Measurements from ENCODE around the gene ARHGEF1. TPM values are rescaled to one million over a fixed set of nuclear protein-coding genes. Genes with fewer than 3 reads are reported as not detected.
A peak's percentile ranks its signal among the peaks of the same experiment; 100 is the strongest.
"Not testable (repeated sequence)": the region's sequence is repeated elsewhere in the genome, so short reads cannot be mapped to it uniquely, and the experiment has no call there.

The ARHGEF1 gene
- total RNA-seq, 1 donor from 2014 or later, result 114 TPM

- TF ChIP-seq POLR2AphosphoS5 (IDR thresholded peaks at IDR 0.05; ENCODE audit: insufficient read depth in 1 of 2, low read depth in 1 of 2), result peak in 1 of 2 donors; percentile 52
- no peak for TF ChIP-seq CTCF (IDR thresholded peaks at IDR 0.05)
- no peak for TF ChIP-seq POLR2A (IDR thresholded peaks at IDR 0.05)
- DNase-seq (ENCODE audit: extremely low spot score in 2 of 2), result no peak
- no peak overlapping the region for H3K4me3 ChIP-seq
- H3K4me1 ChIP-seq, result peaks cover 20% of the 10 kb centered on the region
- no peaks in the 10 kb centered on the region for H3K27me3 ChIP-seq
- intact Hi-C loops (cut with DNase I), result loop anchor here (5.0 kb wide), 1 partner anchor 1069 kb away; no protein-coding TSS in a partner anchor
- H3K27ac ChIP-seq, result no peak overlapping the region
- peaks cover 3 to 42% of the 10 kb centered on the region in 2 donors for H3K36me3 ChIP-seq
- no peaks in the 10 kb centered on the region for H3K9me3 ChIP-seq
Observed at GRCh38 chr19:41871573-41872383, 11.2 kb upstream of the ARHGEF1 start.

GRCh38 chr19:41872384-41872774, 10.6 kb upstream of the ARHGEF1 start:
- H3K4me1 ChIP-seq, result peaks cover 14% of the 10 kb centered on the region
- H3K36me3 ChIP-seq, result peaks cover 3 to 42% of the 10 kb centered on the region in 2 donors
- intact Hi-C loops (cut with DNase I), result loop anchor here (5.0 kb wide), 1 partner anchor 1070 kb away; no protein-coding TSS in a partner anchor
- no peak for DNase-seq (ENCODE audit: extremely low spot score in 2 of 2)
- no peaks in the 10 kb centered on the region for H3K27me3 ChIP-seq
- TF ChIP-seq CTCF (IDR thresholded peaks at IDR 0.05) (no peak), POLR2A (IDR thresholded peaks at IDR 0.05) (no peak), POLR2AphosphoS5 (IDR thresholded peaks at IDR 0.05; ENCODE audit: insufficient read depth in 1 of 2, low read depth in 1 of 2) (no peak)
- H3K27ac ChIP-seq, result no peak overlapping the region
- H3K4me3 ChIP-seq, result no peak overlapping the region
- no peaks in the 10 kb centered on the region for H3K9me3 ChIP-seq

GRCh38 chr19:41872775-41873647, 10.0 kb upstream of the ARHGEF1 start:
- no peak overlapping the region for H3K4me3 ChIP-seq
- intact Hi-C loops (cut with DNase I), result loop anchor here (5.0 kb wide), 1 partner anchor 1071 kb away; no protein-coding TSS in a partner anchor
- no peak for DNase-seq (ENCODE audit: extremely low spot score in 2 of 2)
- no peaks in the 10 kb centered on the region for H3K9me3 ChIP-seq
- no peaks in the 10 kb centered on the region for H3K27me3 ChIP-seq
- peaks cover 8% of the 10 kb centered on the region for H3K4me1 ChIP-seq
- TF ChIP-seq POLR2A (IDR thresholded peaks at IDR 0.05), result no peak
- TF ChIP-seq CTCF (IDR thresholded peaks at IDR 0.05), result peak in 2 of 3 experiments; percentile 22 to 31
- H3K36me3 ChIP-seq, result peaks cover 3 to 38% of the 10 kb centered on the region in 2 donors
- peak overlapping the region; percentile 17 for H3K27ac ChIP-seq

- H3K4me1 ChIP-seq; intact Hi-C loops (cut with DNase I); DNase-seq (ENCODE audit: extremely low spot score in 2 of 2); H3K27ac ChIP-seq; H3K4me3 ChIP-seq; H3K9me3 ChIP-seq; H3K27me3 ChIP-seq: not testable (repeated sequence)
- peaks cover 0 to 10% of the 10 kb centered on the region in 2 donors for H3K36me3 ChIP-seq
Observed at GRCh38 chr19:41875973-41876372, 7.0 kb upstream of the ARHGEF1 start.

- no peaks in the 10 kb centered on the region for H3K27me3 ChIP-seq
- intact Hi-C loops (cut with DNase I), result no loop called here
- H3K36me3 ChIP-seq, result no peaks in the 10 kb centered on the region
- no peak for DNase-seq (ENCODE audit: extremely low spot score in 2 of 2)
- no peaks in the 10 kb centered on the region for H3K9me3 ChIP-seq
- H3K4me3 ChIP-seq, result no peak within 1 kb of the TSS
- no peak within 1 kb of the TSS for H3K27ac ChIP-seq
- peaks cover 3% of the 10 kb centered on the region for H3K4me1 ChIP-seq
- no peak for TF ChIP-seq CTCF (IDR thresholded peaks at IDR 0.05)
- no peak for TF ChIP-seq POLR2AphosphoS5 (IDR thresholded peaks at IDR 0.05; ENCODE audit: insufficient read depth in 1 of 2, low read depth in 1 of 2)
- TF ChIP-seq POLR2A (IDR thresholded peaks at IDR 0.05), result no peak
Observed at GRCh38 chr19:41876847-41877832, 5.8 kb upstream of the ARHGEF1 start, which contains the start of gene CD79A. TSS of gene CD79A (plus strand) at chr19:41877279. CDS start at chr19:41877305, 26 bp downstream.
